ENCODE measurements around the gene MTFR1L. TPM values are rescaled to one million over a fixed set of nuclear protein-coding genes. Genes with fewer than 3 reads are reported as not detected.

The MTFR1L gene
- total RNA-seq, 1 experiment from 2014 or later: 39.6 TPM

- DNase-seq: peak; percentile 78
- peak overlapping the region; percentile 33 for H2AFZ ChIP-seq (ENCODE audit: low read length)
Observed at GRCh38 chr1:25809283-25809926, 10.3 kb upstream of the MTFR1L start.

DNA sequence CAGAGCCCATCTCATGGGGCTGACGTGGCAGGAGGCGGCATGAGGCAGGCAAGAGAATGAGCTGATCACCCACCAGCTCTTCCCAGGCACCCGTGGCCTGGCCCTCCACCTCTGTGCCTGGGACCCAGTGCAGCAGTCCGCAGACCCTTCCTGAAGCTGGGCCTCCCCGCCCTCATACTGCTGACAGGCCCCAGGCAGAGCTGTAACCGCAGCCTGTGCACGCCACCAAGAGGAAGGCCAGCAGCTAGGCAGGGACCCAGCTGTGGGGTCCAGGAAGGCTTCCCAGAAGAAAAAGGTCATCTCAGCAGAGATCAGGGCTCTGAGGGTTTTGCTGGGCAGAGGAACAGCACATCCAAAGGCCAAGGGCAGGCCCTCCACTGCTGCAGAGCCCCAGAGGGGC is 9.8 kb upstream of the MTFR1L start:
- no peaks in the 10 kb centered on the region for H3K79me2 ChIP-seq (ENCODE audit: low read length)
- no peak overlapping the region for H3K27ac ChIP-seq (ENCODE audit: low read length)
- no peaks in the 10 kb centered on the region for H3K9me2 ChIP-seq (replicated peaks; ENCODE audit: insufficient read depth, low read length)
- no peaks in the 10 kb centered on the region for H3K27me3 ChIP-seq (ENCODE audit: low read length)
- no peak overlapping the region for H3K4me3 ChIP-seq (ENCODE audit: low read length)
- H3K9ac ChIP-seq (ENCODE audit: low read length): peak overlapping the region; percentile 32
- DNase-seq: no peak
- peak overlapping the region; percentile 33 for H2AFZ ChIP-seq (ENCODE audit: low read length)
- peaks cover 8% of the 10 kb centered on the region; the same call in 1 of the 2 replicates for H4K20me1 ChIP-seq (ENCODE audit: insufficient read depth, low read depth, low read length)
- H3K4me1 ChIP-seq (ENCODE audit: low read length): peaks cover 21% of the 10 kb centered on the region
- peak overlapping the region; percentile 51 for H3K4me2 ChIP-seq (ENCODE audit: low read depth, low read length, poor library complexity, severe bottlenecking)
- H3K36me3 ChIP-seq (ENCODE audit: insufficient read depth, low read length): no peaks in the 10 kb centered on the region
- H3K9me3 ChIP-seq (ENCODE audit: low read length): no peaks in the 10 kb centered on the region

More at GRCh38 chr1:25809283-25809926, 10.3 kb upstream of the MTFR1L start:
- Histone ChIP-seq H3K9ac (ENCODE audit: low read length) (peak overlapping the region; percentile 32), H3K9me3 (ENCODE audit: low read length) (no peaks in the 10 kb centered on the region), H3K4me1 (ENCODE audit: low read length) (peaks cover 21% of the 10 kb centered on the region), H3K36me3 (ENCODE audit: insufficient read depth, low read length) (no peaks in the 10 kb centered on the region), H3K27ac (ENCODE audit: low read length) (no peak overlapping the region), H3K4me2 (ENCODE audit: low read depth, low read length, poor library complexity, severe bottlenecking) (peak overlapping the region; percentile 51), H3K27me3 (ENCODE audit: low read length) (no peaks in the 10 kb centered on the region), H3K4me3 (ENCODE audit: low read length) (no peak overlapping the region), H3K9me2 (replicated peaks; ENCODE audit: insufficient read depth, low read length) (no peaks in the 10 kb centered on the region), H4K20me1 (ENCODE audit: insufficient read depth, low read depth, low read length) (peaks cover 8% of the 10 kb centered on the region; the same call in 1 of the 2 replicates), H3K79me2 (ENCODE audit: low read length) (no peaks in the 10 kb centered on the region)

- H3K9ac ChIP-seq (ENCODE audit: low read length): peak overlapping the region; percentile 43
- H3K36me3 ChIP-seq (ENCODE audit: insufficient read depth, low read length): no peaks in the 10 kb centered on the region
- H3K27ac ChIP-seq (ENCODE audit: low read length): no peak overlapping the region
- H3K27me3 ChIP-seq (ENCODE audit: low read length): no peaks in the 10 kb centered on the region
- H3K4me2 ChIP-seq (ENCODE audit: low read depth, low read length, poor library complexity, severe bottlenecking): peak overlapping the region; percentile 51
- peak overlapping the region; percentile 33; the same call in 1 of the 2 replicates for H2AFZ ChIP-seq (ENCODE audit: low read length)
- DNase-seq: peak; percentile 90
- H4K20me1 ChIP-seq (ENCODE audit: insufficient read depth, low read depth, low read length): peaks cover 8% of the 10 kb centered on the region; the same call in 1 of the 2 replicates
- H3K79me2 ChIP-seq (ENCODE audit: low read length): no peaks in the 10 kb centered on the region
- no peaks in the 10 kb centered on the region for H3K9me2 ChIP-seq (replicated peaks; ENCODE audit: insufficient read depth, low read length)
- no peak overlapping the region for H3K4me3 ChIP-seq (ENCODE audit: low read length)
- H3K9me3 ChIP-seq (ENCODE audit: low read length): no peaks in the 10 kb centered on the region
- peaks cover 21% of the 10 kb centered on the region for H3K4me1 ChIP-seq (ENCODE audit: low read length)
Observed at GRCh38 chr1:25810341-25811299, 9.1 kb upstream of the MTFR1L start.

- H3K9me2 ChIP-seq (replicated peaks; ENCODE audit: insufficient read depth, low read length): no peaks in the 10 kb centered on the region
Observed at GRCh38 chr1:25811384-25812082, 8.2 kb upstream of the MTFR1L start.

GRCh38 chr1:25813071-25813733 is 6.6 kb upstream of the MTFR1L start:
- Histone ChIP-seq H3K79me2 (ENCODE audit: low read length) (no peaks in the 10 kb centered on the region), H4K20me1 (ENCODE audit: insufficient read depth, low read depth, low read length) (peaks cover 8% of the 10 kb centered on the region; the same call in 1 of the 2 replicates), H3K4me2 (ENCODE audit: low read depth, low read length, poor library complexity, severe bottlenecking) (no peak overlapping the region), H3K9me2 (replicated peaks; ENCODE audit: insufficient read depth, low read length) (no peaks in the 10 kb centered on the region), H3K36me3 (ENCODE audit: insufficient read depth, low read length) (no peaks in the 10 kb centered on the region), H2AFZ (ENCODE audit: low read length) (no peak overlapping the region), H3K27me3 (ENCODE audit: low read length) (no peaks in the 10 kb centered on the region), H3K9ac (ENCODE audit: low read length) (no peak overlapping the region), H3K4me3 (ENCODE audit: low read length) (no peak overlapping the region), H3K4me1 (ENCODE audit: low read length) (peaks cover 21% of the 10 kb centered on the region), H3K9me3 (ENCODE audit: low read length) (no peaks in the 10 kb centered on the region), H3K27ac (ENCODE audit: low read length) (no peak overlapping the region)
- DNase-seq: no peak

More at GRCh38 chr1:25811384-25812082, 8.2 kb upstream of the MTFR1L start:
- H3K4me2 ChIP-seq (ENCODE audit: low read depth, low read length, poor library complexity, severe bottlenecking): no peak overlapping the region
- peaks cover 21% of the 10 kb centered on the region for H3K4me1 ChIP-seq (ENCODE audit: low read length)
- no peaks in the 10 kb centered on the region for H3K27me3 ChIP-seq (ENCODE audit: low read length)
- no peak overlapping the region for H2AFZ ChIP-seq (ENCODE audit: low read length)
- peak overlapping the region; percentile 43; the same call in 1 of the 2 replicates for H3K9ac ChIP-seq (ENCODE audit: low read length)
- no peaks in the 10 kb centered on the region for H3K9me3 ChIP-seq (ENCODE audit: low read length)
- DNase-seq: no peak
- H4K20me1 ChIP-seq (ENCODE audit: insufficient read depth, low read depth, low read length): peaks cover 8% of the 10 kb centered on the region; the same call in 1 of the 2 replicates
- no peaks in the 10 kb centered on the region for H3K36me3 ChIP-seq (ENCODE audit: insufficient read depth, low read length)
- H3K79me2 ChIP-seq (ENCODE audit: low read length): no peaks in the 10 kb centered on the region
- no peak overlapping the region for H3K27ac ChIP-seq (ENCODE audit: low read length)
- no peak overlapping the region for H3K4me3 ChIP-seq (ENCODE audit: low read length)

DNA sequence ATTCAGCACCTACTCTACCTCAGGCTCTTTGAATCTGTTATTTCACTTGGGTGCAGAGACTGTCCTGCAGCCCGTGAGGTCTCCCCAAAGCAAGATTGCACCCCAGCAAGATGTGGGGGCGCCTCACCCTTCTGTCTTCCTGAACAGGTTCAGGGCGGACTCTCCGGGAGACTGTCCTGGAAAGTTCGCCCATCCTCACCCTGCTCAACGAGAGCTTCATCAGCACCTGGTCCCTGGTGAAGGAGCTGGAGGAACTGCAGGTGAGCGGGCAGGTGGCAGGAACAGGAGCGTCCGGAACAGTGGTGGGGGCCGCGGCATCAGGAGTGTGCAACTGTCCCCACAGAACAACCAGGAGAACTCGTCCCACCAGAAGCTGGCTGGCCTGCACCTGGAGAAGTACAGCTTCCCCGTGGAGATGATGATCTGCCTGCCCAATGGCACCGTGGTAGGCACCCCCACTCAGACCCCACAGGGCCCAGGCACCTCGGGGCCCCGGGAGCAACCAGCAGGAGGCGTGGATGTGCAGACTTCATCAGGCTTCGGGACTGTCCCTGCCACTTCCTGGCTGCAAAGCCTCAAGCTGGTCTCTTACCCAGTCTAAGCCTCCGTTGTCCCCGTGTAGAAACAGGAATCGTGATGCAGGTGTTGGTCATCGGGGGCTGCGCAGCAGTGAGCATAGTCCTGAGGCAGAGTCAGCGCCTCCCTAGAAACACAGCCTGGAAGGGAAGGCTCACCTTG is 5.9 kb upstream of the MTFR1L start:
- no peaks in the 10 kb centered on the region for H3K9me2 ChIP-seq (replicated peaks; ENCODE audit: insufficient read depth, low read length)
- no peak overlapping the region for H3K27ac ChIP-seq (ENCODE audit: low read length)
- peaks cover 25% of the 10 kb centered on the region for H3K4me1 ChIP-seq (ENCODE audit: low read length)
- no peaks in the 10 kb centered on the region for H3K27me3 ChIP-seq (ENCODE audit: low read length)
- no peaks in the 10 kb centered on the region for H3K9me3 ChIP-seq (ENCODE audit: low read length)
- no peaks in the 10 kb centered on the region for H3K79me2 ChIP-seq (ENCODE audit: low read length)
- peak; percentile 70 for DNase-seq
- H3K36me3 ChIP-seq (ENCODE audit: insufficient read depth, low read length): no peaks in the 10 kb centered on the region
- no peak overlapping the region for H3K9ac ChIP-seq (ENCODE audit: low read length)
- peaks cover 8% of the 10 kb centered on the region; the same call in 1 of the 2 replicates for H4K20me1 ChIP-seq (ENCODE audit: insufficient read depth, low read depth, low read length)
- H2AFZ ChIP-seq (ENCODE audit: low read length): no peak overlapping the region
- no peak overlapping the region for H3K4me3 ChIP-seq (ENCODE audit: low read length)
- no peak overlapping the region for H3K4me2 ChIP-seq (ENCODE audit: low read depth, low read length, poor library complexity, severe bottlenecking)

DNA sequence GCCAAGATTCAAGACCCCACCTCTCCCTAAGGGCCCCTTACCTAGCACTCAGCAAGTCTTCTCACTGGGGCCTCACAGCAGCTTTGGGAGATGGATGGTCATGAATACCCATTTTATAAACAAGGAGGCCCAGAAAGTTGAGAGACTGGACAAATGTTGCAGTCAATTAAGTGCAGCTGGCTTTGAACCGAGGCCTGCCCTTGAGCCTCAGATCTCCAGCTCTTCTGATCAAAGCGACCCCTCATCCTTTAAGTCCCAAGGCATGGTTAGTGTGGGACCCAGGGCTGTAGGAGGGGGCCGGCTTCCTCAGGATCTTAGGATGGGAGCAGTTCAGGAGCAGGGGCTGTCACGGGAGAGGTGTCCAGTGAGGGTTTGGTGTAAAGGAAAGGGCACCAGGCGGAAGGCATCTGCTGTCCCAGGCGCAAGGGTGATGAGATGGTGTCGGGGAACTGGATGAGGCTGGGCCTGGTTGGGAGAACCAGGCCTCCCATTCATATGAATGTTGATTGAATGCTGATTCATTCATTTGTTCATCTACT is 5.1 kb upstream of the MTFR1L start:
- H3K4me2 ChIP-seq (ENCODE audit: low read depth, low read length, poor library complexity, severe bottlenecking): no peak overlapping the region
- no peaks in the 10 kb centered on the region for H3K9me2 ChIP-seq (replicated peaks; ENCODE audit: insufficient read depth, low read length)
- no peaks in the 10 kb centered on the region for H3K27me3 ChIP-seq (ENCODE audit: low read length)
- H2AFZ ChIP-seq (ENCODE audit: low read length): no peak overlapping the region
- DNase-seq: no peak
- no peaks in the 10 kb centered on the region for H3K9me3 ChIP-seq (ENCODE audit: low read length)
- no peaks in the 10 kb centered on the region for H3K79me2 ChIP-seq (ENCODE audit: low read length)
- no peak overlapping the region for H3K27ac ChIP-seq (ENCODE audit: low read length)
- no peak overlapping the region for H3K9ac ChIP-seq (ENCODE audit: low read length)
- H3K36me3 ChIP-seq (ENCODE audit: insufficient read depth, low read length): no peaks in the 10 kb centered on the region
- peaks cover 24% of the 10 kb centered on the region for H3K4me1 ChIP-seq (ENCODE audit: low read length)
- H3K4me3 ChIP-seq (ENCODE audit: low read length): no peak overlapping the region
- peaks cover 8% of the 10 kb centered on the region; the same call in 1 of the 2 replicates for H4K20me1 ChIP-seq (ENCODE audit: insufficient read depth, low read depth, low read length)
